ENCODE data around the gene PLEKHO2. TPM values are rescaled to one million over a fixed set of nuclear protein-coding genes. Genes with fewer than 3 reads are reported as not detected.

PLEKHO2 gene
- total and polyA plus RNA-seq, 2 donors (not counting 3 experiments of a cell fraction or from before 2014, with no cell fraction given) = 21.9 to 24.9 TPM

DNA sequence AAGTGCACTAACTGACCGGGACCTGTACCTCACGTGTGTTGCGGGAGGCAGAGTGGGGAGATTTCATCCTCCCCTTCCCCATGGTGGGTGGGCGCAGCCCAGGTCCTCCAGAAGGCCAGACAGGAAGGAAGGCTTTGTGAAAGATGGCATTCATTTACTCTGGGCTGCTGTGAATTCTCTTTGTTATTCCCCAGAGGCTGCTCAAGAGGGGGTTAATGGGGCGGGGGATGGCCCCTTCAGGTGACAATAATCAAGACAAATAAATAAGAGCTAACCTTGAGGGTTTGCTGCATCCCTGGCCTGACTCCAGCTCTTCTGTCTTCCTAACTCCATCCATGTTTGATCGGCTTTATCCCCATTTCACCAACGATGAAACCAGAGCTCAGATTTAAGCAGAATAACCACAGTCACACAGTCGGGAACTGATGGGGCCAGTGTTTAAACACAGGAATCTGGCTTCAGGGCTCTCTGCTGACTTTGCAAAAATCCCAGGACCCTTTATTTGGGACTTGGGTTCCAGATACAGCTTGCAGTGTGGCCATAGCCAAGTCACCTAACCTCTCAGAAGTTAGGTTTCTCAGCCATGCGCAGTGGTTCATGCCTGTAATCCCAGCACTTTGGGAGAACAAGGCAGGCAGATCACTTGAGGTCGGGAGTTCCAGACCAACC lies 32.8 kb upstream of the PLEKHO2 start:
- no peaks in the 10 kb centered on the region for H3K9me3 ChIP-seq (replicated peaks; ENCODE audit: control insufficient read depth, insufficient read depth, low read length)
- no peaks in the 10 kb centered on the region for H3K79me2 ChIP-seq (ENCODE audit: control insufficient read depth, insufficient read depth, low read length)
- no peak overlapping the region for H3K4me3 ChIP-seq (replicated peaks in 1 of 3; ENCODE audit: insufficient read depth in 1 of 3, low read depth in 1 of 3, low read length in 3 of 3)
- FAIRE-seq (peak; percentile 46), DNase-seq (ENCODE audit: low read depth, low spot score) (no peak)
- dilution Hi-C loops (cut with MboI; ENCODE audit: extremely low pct_ligation_motif_present, low sequenced_read_pairs) (no loop called here), intact Hi-C loops (cut with micrococcal nuclease) (no loop called here)
- H2AFZ ChIP-seq (ENCODE audit: low read depth, low read length) = no peak overlapping the region
- TF ChIP-seq JUN (IDR thresholded peaks at IDR 0.05; ENCODE audit: borderline replicate concordance, insufficient read depth, insufficient read length, low read depth) = no peak
- TF ChIP-seq, protein P1, sequence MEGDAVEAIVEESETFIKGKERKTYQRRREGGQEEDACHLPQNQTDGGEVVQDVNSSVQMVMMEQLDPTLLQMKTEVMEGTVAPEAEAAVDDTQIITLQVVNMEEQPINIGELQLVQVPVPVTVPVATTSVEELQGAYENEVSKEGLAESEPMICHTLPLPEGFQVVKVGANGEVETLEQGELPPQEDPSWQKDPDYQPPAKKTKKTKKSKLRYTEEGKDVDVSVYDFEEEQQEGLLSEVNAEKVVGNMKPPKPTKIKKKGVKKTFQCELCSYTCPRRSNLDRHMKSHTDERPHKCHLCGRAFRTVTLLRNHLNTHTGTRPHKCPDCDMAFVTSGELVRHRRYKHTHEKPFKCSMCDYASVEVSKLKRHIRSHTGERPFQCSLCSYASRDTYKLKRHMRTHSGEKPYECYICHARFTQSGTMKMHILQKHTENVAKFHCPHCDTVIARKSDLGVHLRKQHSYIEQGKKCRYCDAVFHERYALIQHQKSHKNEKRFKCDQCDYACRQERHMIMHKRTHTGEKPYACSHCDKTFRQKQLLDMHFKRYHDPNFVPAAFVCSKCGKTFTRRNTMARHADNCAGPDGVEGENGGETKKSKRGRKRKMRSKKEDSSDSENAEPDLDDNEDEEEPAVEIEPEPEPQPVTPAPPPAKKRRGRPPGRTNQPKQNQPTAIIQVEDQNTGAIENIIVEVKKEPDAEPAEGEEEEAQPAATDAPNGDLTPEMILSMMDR (IDR thresholded peaks at IDR 0.05; ENCODE audit: extremely low read depth in 1 of 2, insufficient read depth in 1 of 2, low read depth in 1 of 2, low read length in 2 of 2) = no peak
- TF ChIP-seq FOS (IDR thresholded peaks at IDR 0.05; ENCODE audit: borderline replicate concordance, insufficient read depth, low read length) = no peak
- TF ChIP-seq EZH2 (IDR thresholded peaks at IDR 0.05; ENCODE audit: borderline replicate concordance, low read depth, low read length, severe bottlenecking) = no peak
- TF ChIP-seq MYC (IDR thresholded peaks at IDR 0.05; ENCODE audit: low read depth, low read length) = no peak
- TF ChIP-seq POLR2A (IDR thresholded peaks at IDR 0.05; ENCODE audit: low read depth, low read length) = no peak
- TF ChIP-seq, protein P2, sequence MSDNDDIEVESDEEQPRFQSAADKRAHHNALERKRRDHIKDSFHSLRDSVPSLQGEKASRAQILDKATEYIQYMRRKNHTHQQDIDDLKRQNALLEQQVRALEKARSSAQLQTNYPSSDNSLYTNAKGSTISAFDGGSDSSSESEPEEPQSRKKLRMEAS (IDR thresholded peaks at IDR 0.05; ENCODE audit: insufficient read depth, insufficient read length) = no peak
- TF ChIP-seq POLR2AphosphoS5 (IDR thresholded peaks at IDR 0.05; ENCODE audit: insufficient read depth, low read depth, low read length) = no peak
- TF ChIP-seq GATA2 (IDR thresholded peaks at IDR 0.05; ENCODE audit: insufficient read depth, insufficient read length, low read depth, low read length) = no peak
- BruUV-seq (replicated peaks) = no TSS peak
- ChIA-PET POLR2A (no interaction called here), CTCF (interaction anchor here (0.9 to 6.9 kb wide), 26 partner anchors 8 to 508 kb away, joined by 3 to 222 read pairs (median 6); partner anchors contain the start of gene PIF1)
- no peaks in the 10 kb centered on the region for H3K9me1 ChIP-seq (replicated peaks; ENCODE audit: control insufficient read depth, extremely low read depth, insufficient read depth, low read length)
- H3K27me3 ChIP-seq (ENCODE audit: control insufficient read depth in 2 of 2, insufficient read depth in 2 of 2, low read length in 2 of 2) = peaks cover 0 to 8% of the 10 kb centered on the region in 2 experiments
- no peaks in the 10 kb centered on the region for H3K36me3 ChIP-seq (ENCODE audit: control insufficient read depth in 2 of 2, extremely low read depth in 1 of 2, insufficient read depth in 2 of 2, low read length in 2 of 2)
- no peak overlapping the region for H3K9ac ChIP-seq (replicated peaks; ENCODE audit: extremely low read depth, insufficient read depth, low read length)
- H3K4me2 ChIP-seq (ENCODE audit: insufficient read depth, low read length) = no peak overlapping the region
- no peaks in the 10 kb centered on the region for H3K4me1 ChIP-seq (ENCODE audit: control insufficient read depth, extremely low read depth, insufficient read depth, low read length)
- no peak overlapping the region for H3K27ac ChIP-seq (ENCODE audit: insufficient read depth, low read depth, low read length)
- no peaks in the 10 kb centered on the region for H4K20me1 ChIP-seq (replicated peaks; ENCODE audit: control insufficient read depth, extremely low read depth, insufficient read depth, low read length)
